K562 (cell line): ENCODE measurements around the gene MCAM. TPM values are rescaled to one million over a fixed set of nuclear protein-coding genes. Genes with fewer than 3 reads are reported as not detected.
A peak's percentile ranks its signal among the peaks of the same experiment; 100 is the strongest.

Experiments used
- E2F3 ChIP-seq: fragments of 250-450 bp; sonication (Bioruptor Pico); IDR thresholded peaks from 2 replicates; pipeline ENCODE4 v1.4.0; 2020; ENCODE audit warnings: mild to moderate bottlenecking
- NFIX ChIP-seq: fragments of 250-450 bp; sonication (Bioruptor Pico); IDR thresholded peaks from 2 replicates; pipeline ENCODE4 v1.4.0; 2020; ENCODE audit warnings: low read depth, mild to moderate bottlenecking, moderate library complexity
- PRPF4 ChIP-seq: fragments of 200-400 bp; formaldehyde crosslinking; IDR thresholded peaks from one replicate; pipeline ENCODE4 v1.6.1; 2017; ENCODE audit warnings: low read length, low read depth, mild to moderate bottlenecking; ENCODE audit not compliant: insufficient read depth, poor library complexity, severe bottlenecking
- SAFB ChIP-seq: fragments of 200-400 bp; formaldehyde crosslinking; IDR thresholded peaks from 2 replicates; pipeline ENCODE4 v1.6.1; 2017; ENCODE audit warnings: low read depth, low read length, borderline replicate concordance
- ZC3H11A ChIP-seq: IDR thresholded peaks from 2 replicates; pipeline ENCODE4 v1.6.1; 2012; ENCODE audit warnings: low read depth, low read length, improper control_type of control experiment
- ZFP30 ChIP-seq: fragments of 250-450 bp; sonication (Bioruptor Pico); IDR thresholded peaks from 2 replicates; pipeline ENCODE4 v1.8.0; 2022; ENCODE audit warnings: moderate library complexity, mild to moderate bottlenecking, inconsistent platforms, borderline replicate concordance
- ZNF239 ChIP-seq: fragments of 250-450 bp; sonication (Bioruptor Pico); IDR thresholded peaks from 2 replicates; pipeline ENCODE4 v1.4.0; 2020; ENCODE audit warnings: mild to moderate bottlenecking
- ZNF707 ChIP-seq: fragments of 250-450 bp; sonication (Bioruptor Pico); conservative IDR thresholded peaks from 2 replicates; pipeline ENCODE4 v1.8.0; 2022; ENCODE audit warnings: inconsistent platforms, mild to moderate bottlenecking, moderate library complexity
- ZNF76 ChIP-seq: fragments of 250-450 bp; sonication (Bioruptor Pico); IDR thresholded peaks from 2 replicates; pipeline ENCODE4 v1.4.0; 2020; ENCODE audit warnings: mild to moderate bottlenecking, moderate library complexity, borderline replicate concordance
- polyA plus RNA-seq, 8 experiments: library from polyadenylated mRNA; depleted of rRNA in 4 of 8; stranded (reverse) in 5 of 8; unstranded in 3 of 8; fragments of >200 nt; fragmentation: Nextera tagmentation in 2 of 8; fragmentation: Illumina TruSeq in 1 of 8; extraction: Ambion mirVana in 2 of 8; extraction: Trizol in 1 of 8; gene quantifications; 2 replicates each; pipeline versions ENCODE4 v1.2.1 to v1.2.3, GENCODE V29; 2011 to 2014; ENCODE audit warnings: inconsistent platforms in 1 of 8, missing spikeins in 1 of 8
- total RNA-seq, 7 experiments: library from RNA; depleted of rRNA in 6 of 7; stranded (reverse); fragments of >200 nt in 6 of 7; fragmentation: Illumina TruSeq in 2 of 7; extraction: Trizol in 2 of 7; gene quantifications; 2 replicates each; pipeline versions ENCODE4 v1.2.1 to v1.2.3, GENCODE V29; 2011 to 2021; ENCODE audit warnings: low replicate concordance in 1 of 7
- TF ChIP-seq, protein P1 (sequence below), 2 experiments: fragments of 450-650 bp; formaldehyde crosslinking in 1 of 2; IDR thresholded peaks; 2 replicates each; pipeline versions ENCODE4 v1.4.0 to v1.6.1; 2014 to 2020; ENCODE audit warnings: mild to moderate bottlenecking in 2 of 2, borderline replicate concordance in 1 of 2, low read depth in 1 of 2
- TF ChIP-seq, protein P2 (sequence below): sonication (generic); formaldehyde crosslinking; IDR thresholded peaks from 2 replicates; pipeline ENCODE4 v1.8.1; 2023; ENCODE audit warnings: mild to moderate bottlenecking, missing genetic modification reagents, moderate library complexity
- TF ChIP-seq, protein P3 (sequence below): fragments of 450-650 bp; formaldehyde crosslinking; IDR thresholded peaks from 2 replicates; pipeline ENCODE4 v1.4.0; 2022; ENCODE audit warnings: missing genetic modification characterization

MCAM gene
- total and polyA plus RNA-seq, 9 of the 15 experiments (the other 6 are each of a cell fraction or from before 2014, with no cell fraction given): 14.7 to 118 (median 53.6) TPM

DNA sequence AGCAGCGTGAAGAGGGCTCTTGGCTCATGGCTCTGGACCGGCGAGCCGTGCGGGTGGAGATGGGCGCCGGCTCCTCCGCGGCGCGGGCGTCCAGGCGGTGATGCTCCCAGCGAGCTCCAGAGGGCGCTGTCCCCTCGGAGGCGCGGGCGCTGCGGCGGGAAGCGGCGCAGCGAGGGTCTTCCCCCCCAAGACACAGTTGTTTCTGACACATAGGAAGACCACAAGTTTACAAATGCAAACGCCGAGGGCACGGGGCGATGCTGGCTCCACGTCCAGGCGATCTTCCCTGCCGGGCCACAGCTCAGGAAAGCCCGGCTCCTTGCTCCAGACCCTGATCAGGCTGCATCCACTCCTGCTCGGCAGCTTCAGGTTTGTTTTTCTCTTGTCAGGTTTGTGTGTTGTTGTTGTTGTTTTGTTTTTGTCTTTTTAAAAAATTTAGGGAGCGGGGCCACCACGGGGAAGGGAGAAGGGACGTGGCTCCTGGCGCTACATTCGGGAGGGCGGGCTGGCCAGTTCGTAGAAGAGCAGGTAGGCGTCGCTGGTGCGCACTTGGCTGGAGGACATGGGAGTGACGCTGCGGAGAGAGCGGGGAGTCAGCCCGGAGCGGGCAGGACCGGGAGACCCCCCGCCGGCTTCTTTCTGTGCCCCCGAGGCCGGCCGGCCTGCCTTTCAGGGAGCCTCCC lies 39.6 kb upstream of the MCAM start (continued):
- TF ChIP-seq, protein P1, sequence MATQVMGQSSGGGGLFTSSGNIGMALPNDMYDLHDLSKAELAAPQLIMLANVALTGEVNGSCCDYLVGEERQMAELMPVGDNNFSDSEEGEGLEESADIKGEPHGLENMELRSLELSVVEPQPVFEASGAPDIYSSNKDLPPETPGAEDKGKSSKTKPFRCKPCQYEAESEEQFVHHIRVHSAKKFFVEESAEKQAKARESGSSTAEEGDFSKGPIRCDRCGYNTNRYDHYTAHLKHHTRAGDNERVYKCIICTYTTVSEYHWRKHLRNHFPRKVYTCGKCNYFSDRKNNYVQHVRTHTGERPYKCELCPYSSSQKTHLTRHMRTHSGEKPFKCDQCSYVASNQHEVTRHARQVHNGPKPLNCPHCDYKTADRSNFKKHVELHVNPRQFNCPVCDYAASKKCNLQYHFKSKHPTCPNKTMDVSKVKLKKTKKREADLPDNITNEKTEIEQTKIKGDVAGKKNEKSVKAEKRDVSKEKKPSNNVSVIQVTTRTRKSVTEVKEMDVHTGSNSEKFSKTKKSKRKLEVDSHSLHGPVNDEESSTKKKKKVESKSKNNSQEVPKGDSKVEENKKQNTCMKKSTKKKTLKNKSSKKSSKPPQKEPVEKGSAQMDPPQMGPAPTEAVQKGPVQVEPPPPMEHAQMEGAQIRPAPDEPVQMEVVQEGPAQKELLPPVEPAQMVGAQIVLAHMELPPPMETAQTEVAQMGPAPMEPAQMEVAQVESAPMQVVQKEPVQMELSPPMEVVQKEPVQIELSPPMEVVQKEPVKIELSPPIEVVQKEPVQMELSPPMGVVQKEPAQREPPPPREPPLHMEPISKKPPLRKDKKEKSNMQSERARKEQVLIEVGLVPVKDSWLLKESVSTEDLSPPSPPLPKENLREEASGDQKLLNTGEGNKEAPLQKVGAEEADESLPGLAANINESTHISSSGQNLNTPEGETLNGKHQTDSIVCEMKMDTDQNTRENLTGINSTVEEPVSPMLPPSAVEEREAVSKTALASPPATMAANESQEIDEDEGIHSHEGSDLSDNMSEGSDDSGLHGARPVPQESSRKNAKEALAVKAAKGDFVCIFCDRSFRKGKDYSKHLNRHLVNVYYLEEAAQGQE (IDR thresholded peaks at IDR 0.05; ENCODE audit: borderline replicate concordance): peak; percentile 89
- TF ChIP-seq, protein P1 (CRISPR knock-in tag; IDR thresholded peaks at IDR 0.05; ENCODE audit: low read depth): no peak
- TF ChIP-seq ZC3H11A: no peak
- TF ChIP-seq ZNF239 (CRISPR knock-in tag): no peak
- TF ChIP-seq, protein P2, sequence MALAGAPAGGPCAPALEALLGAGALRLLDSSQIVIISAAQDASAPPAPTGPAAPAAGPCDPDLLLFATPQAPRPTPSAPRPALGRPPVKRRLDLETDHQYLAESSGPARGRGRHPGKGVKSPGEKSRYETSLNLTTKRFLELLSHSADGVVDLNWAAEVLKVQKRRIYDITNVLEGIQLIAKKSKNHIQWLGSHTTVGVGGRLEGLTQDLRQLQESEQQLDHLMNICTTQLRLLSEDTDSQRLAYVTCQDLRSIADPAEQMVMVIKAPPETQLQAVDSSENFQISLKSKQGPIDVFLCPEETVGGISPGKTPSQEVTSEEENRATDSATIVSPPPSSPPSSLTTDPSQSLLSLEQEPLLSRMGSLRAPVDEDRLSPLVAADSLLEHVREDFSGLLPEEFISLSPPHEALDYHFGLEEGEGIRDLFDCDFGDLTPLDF (CRISPR knock-in tag): peak; percentile 72; the same call in 1 of the 2 replicates
- TF ChIP-seq NFIX (CRISPR knock-in tag): no peak
- TF ChIP-seq, protein P3, sequence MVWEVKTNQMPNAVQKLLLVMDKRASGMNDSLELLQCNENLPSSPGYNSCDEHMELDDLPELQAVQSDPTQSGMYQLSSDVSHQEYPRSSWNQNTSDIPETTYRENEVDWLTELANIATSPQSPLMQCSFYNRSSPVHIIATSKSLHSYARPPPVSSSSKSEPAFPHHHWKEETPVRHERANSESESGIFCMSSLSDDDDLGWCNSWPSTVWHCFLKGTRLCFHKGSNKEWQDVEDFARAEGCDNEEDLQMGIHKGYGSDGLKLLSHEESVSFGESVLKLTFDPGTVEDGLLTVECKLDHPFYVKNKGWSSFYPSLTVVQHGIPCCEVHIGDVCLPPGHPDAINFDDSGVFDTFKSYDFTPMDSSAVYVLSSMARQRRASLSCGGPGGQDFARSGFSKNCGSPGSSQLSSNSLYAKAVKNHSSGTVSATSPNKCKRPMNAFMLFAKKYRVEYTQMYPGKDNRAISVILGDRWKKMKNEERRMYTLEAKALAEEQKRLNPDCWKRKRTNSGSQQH (CRISPR knock-in tag): 0 out of 2 replicates have a peak, but pooled peaks have one; percentile 39
- TF ChIP-seq ZNF707 (CRISPR knock-in tag): no peak
- no peak for TF ChIP-seq PRPF4
- TF ChIP-seq E2F3: peak; percentile 64; the same call in 1 of the 2 replicates
- no peak for TF ChIP-seq ZFP30
- TF ChIP-seq SAFB: no peak
- TF ChIP-seq ZNF76 (CRISPR knock-in tag): no peak
